ENCODE measurements around the gene FSTL1. TPM values are rescaled to one million over a fixed set of nuclear protein-coding genes. Genes with fewer than 3 reads are reported as not detected.

FSTL1 gene
- polyA plus RNA-seq, 1 of the 3 experiments (the other 2 are of a cell fraction), result 329 TPM

DNA sequence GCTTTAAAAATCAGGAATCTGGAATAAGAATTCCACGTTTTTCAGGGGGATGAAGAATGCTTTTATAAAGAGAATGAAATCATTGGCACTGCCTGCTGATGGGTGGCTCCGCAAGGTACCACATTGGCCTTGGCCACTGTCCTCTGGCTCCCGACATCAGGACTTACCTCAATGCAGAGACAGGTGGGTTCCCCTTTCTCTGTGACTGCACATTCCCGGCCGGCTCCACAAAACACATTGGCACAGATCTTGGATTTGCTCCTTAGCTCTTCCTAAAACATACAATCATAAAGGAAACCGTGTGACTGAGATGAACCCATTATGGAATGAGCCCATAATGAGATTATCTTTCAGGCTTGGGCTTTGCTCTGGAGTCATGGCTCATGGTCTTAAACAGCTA lies 35.0 kb downstream of the FSTL1 start:
- Histone ChIP-seq H4K20me1 (ENCODE audit: insufficient read depth) (peaks cover 10% of the 10 kb centered on the region), H3K9me2 (no peaks in the 10 kb centered on the region)

More for the DNA sequence above, 35.0 kb downstream of the FSTL1 start:
- H3K27me3 ChIP-seq (ENCODE audit: insufficient read depth), result no peaks in the 10 kb centered on the region
- H3K4me3 ChIP-seq (ENCODE audit: low read depth in 2 of 2, low read length in 1 of 2), result no peak overlapping the region
- H3K9ac ChIP-seq, result no peak overlapping the region
- peaks cover 22% of the 10 kb centered on the region for H3F3A ChIP-seq (replicated peaks; ENCODE audit: insufficient read depth)
- H3K4me1 ChIP-seq (ENCODE audit: control insufficient read depth in 1 of 2, insufficient read depth in 2 of 2, low read depth in 1 of 2, low read length in 1 of 2), result peaks cover 13 to 23% of the 10 kb centered on the region in 2 experiments
- H3K9me3 ChIP-seq, result no peaks in the 10 kb centered on the region
- H3K79me2 ChIP-seq (ENCODE audit: insufficient read depth), result peaks cover 73% of the 10 kb centered on the region
- H3K27ac ChIP-seq (ENCODE audit: low read depth in 2 of 2, low read length in 1 of 2), result peak overlapping the region in 1 of 2 experiments; percentile 65; a peak in 1 of 4 replicates
- no peak for DNase-seq
- no peak overlapping the region for H2AFZ ChIP-seq (ENCODE audit: low read depth)
- ChIA-PET POLR2A (interaction anchor here (2.3 kb wide), 1 partner anchor 66 kb away, joined by 11 read pairs; the partner anchor contains the start of gene LRRC58), CTCF (interaction anchor here (0.8 to 12.9 kb wide), 11 partner anchors 10 to 523 kb away, joined by 3 to 269 read pairs (median 17); no protein-coding TSS in a partner anchor)
- H3K4me2 ChIP-seq, result no peak overlapping the region
- TF ChIP-seq, protein P1, sequence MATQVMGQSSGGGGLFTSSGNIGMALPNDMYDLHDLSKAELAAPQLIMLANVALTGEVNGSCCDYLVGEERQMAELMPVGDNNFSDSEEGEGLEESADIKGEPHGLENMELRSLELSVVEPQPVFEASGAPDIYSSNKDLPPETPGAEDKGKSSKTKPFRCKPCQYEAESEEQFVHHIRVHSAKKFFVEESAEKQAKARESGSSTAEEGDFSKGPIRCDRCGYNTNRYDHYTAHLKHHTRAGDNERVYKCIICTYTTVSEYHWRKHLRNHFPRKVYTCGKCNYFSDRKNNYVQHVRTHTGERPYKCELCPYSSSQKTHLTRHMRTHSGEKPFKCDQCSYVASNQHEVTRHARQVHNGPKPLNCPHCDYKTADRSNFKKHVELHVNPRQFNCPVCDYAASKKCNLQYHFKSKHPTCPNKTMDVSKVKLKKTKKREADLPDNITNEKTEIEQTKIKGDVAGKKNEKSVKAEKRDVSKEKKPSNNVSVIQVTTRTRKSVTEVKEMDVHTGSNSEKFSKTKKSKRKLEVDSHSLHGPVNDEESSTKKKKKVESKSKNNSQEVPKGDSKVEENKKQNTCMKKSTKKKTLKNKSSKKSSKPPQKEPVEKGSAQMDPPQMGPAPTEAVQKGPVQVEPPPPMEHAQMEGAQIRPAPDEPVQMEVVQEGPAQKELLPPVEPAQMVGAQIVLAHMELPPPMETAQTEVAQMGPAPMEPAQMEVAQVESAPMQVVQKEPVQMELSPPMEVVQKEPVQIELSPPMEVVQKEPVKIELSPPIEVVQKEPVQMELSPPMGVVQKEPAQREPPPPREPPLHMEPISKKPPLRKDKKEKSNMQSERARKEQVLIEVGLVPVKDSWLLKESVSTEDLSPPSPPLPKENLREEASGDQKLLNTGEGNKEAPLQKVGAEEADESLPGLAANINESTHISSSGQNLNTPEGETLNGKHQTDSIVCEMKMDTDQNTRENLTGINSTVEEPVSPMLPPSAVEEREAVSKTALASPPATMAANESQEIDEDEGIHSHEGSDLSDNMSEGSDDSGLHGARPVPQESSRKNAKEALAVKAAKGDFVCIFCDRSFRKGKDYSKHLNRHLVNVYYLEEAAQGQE (IDR thresholded peaks at IDR 0.05; ENCODE audit: low read depth, low read length), result no peak
- TF ChIP-seq FOXM1 (IDR thresholded peaks at IDR 0.05; ENCODE audit: low read depth), result no peak
- no peak for TF ChIP-seq RFX5 (IDR thresholded peaks at IDR 0.05; ENCODE audit: low read length)
- TF ChIP-seq, protein P2, sequence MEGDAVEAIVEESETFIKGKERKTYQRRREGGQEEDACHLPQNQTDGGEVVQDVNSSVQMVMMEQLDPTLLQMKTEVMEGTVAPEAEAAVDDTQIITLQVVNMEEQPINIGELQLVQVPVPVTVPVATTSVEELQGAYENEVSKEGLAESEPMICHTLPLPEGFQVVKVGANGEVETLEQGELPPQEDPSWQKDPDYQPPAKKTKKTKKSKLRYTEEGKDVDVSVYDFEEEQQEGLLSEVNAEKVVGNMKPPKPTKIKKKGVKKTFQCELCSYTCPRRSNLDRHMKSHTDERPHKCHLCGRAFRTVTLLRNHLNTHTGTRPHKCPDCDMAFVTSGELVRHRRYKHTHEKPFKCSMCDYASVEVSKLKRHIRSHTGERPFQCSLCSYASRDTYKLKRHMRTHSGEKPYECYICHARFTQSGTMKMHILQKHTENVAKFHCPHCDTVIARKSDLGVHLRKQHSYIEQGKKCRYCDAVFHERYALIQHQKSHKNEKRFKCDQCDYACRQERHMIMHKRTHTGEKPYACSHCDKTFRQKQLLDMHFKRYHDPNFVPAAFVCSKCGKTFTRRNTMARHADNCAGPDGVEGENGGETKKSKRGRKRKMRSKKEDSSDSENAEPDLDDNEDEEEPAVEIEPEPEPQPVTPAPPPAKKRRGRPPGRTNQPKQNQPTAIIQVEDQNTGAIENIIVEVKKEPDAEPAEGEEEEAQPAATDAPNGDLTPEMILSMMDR (IDR thresholded peaks at IDR 0.05), result no peak
- no peak for TF ChIP-seq FOSL2 (IDR thresholded peaks at IDR 0.05; ENCODE audit: borderline replicate concordance, low read depth)
- no peak for TF ChIP-seq JUND (IDR thresholded peaks at IDR 0.05)
- TF ChIP-seq SMC3 (IDR thresholded peaks at IDR 0.05; ENCODE audit: low read depth, low read length), result no peak
- no peak for TF ChIP-seq RAD21 (IDR thresholded peaks at IDR 0.05; ENCODE audit: low read length)
- TF ChIP-seq MEF2A (IDR thresholded peaks at IDR 0.05; ENCODE audit: borderline replicate concordance, low read depth), result no peak
- TF ChIP-seq, protein P3, sequence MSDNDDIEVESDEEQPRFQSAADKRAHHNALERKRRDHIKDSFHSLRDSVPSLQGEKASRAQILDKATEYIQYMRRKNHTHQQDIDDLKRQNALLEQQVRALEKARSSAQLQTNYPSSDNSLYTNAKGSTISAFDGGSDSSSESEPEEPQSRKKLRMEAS (IDR thresholded peaks at IDR 0.05; ENCODE audit: low read depth), result no peak
- TF ChIP-seq RCOR1 (IDR thresholded peaks at IDR 0.05; ENCODE audit: low read length), result no peak
- no peak for TF ChIP-seq GABPA (IDR thresholded peaks at IDR 0.05; ENCODE audit: low read depth)
- no peak for TF ChIP-seq EP300 (IDR thresholded peaks at IDR 0.05; ENCODE audit: borderline replicate concordance in 1 of 2, low read depth in 1 of 2, low read length in 1 of 2)
- 92% methylated on average over 6 of the region's 6 CpGs for WGBS (ENCODE audit: low lambda C conversion rate)
- peaks cover 38 to 51% of the 10 kb centered on the region in 2 experiments for H3K36me3 ChIP-seq (replicated peaks in 1 of 2; ENCODE audit: control insufficient read depth in 1 of 2, insufficient read depth in 2 of 2, low read length in 1 of 2)

Data from SK-N-SH (cell line).